ENCODE results near the gene NPFFR2. TPM values are rescaled to one million over a fixed set of nuclear protein-coding genes. Genes with fewer than 3 reads are reported as not detected.

The NPFFR2 gene
- total and polyA plus RNA-seq, 2 of the 13 experiments (the other 11 are each of a cell fraction or from before 2014, with no cell fraction given), result not detected

- H3K9ac ChIP-seq (ENCODE audit: insufficient read depth, low read depth, low read length), result no peak overlapping the region
- ChIA-PET POLR2A (no interaction called here), CTCF (ENCODE audit: low intra/inter-chr PET ratio, low total read pairs) (no interaction called here)
- H4K20me1 ChIP-seq (ENCODE audit: insufficient read depth, low read length), result no peaks in the 10 kb centered on the region
- ATAC-seq (no peak), DNase-seq (ENCODE audit: low spot score) (no peak), FAIRE-seq (no peak)
- in situ Hi-C loops (cut with HindIII; ENCODE audit: extremely low pct_ligation_motif_present, low pct_unique_long_range_greater_than_20kb) (no loop called here), intact Hi-C loops (cut with micrococcal nuclease; ENCODE audit: unreplicated experiment) (no loop called here)
- TF ChIP-seq ZKSCAN5 (CRISPR knock-in tag; IDR thresholded peaks at IDR 0.05), result no peak
- TF ChIP-seq ISX (CRISPR knock-in tag; conservative IDR thresholded peaks at IDR 0.05), result no peak
- TF ChIP-seq ZNF550 (CRISPR knock-in tag; IDR thresholded peaks at IDR 0.05; ENCODE audit: borderline replicate concordance), result no peak
- no peak for TF ChIP-seq ZNF3 (CRISPR knock-in tag; IDR thresholded peaks at IDR 0.05)
- TF ChIP-seq ZNF816 (CRISPR knock-in tag; IDR thresholded peaks at IDR 0.05; ENCODE audit: borderline replicate concordance), result no peak
- TF ChIP-seq FOXK1 (CRISPR knock-in tag; IDR thresholded peaks at IDR 0.05; ENCODE audit: borderline replicate concordance, low read depth), result no peak
- no peak for TF ChIP-seq ZNF510 (CRISPR knock-in tag; IDR thresholded peaks at IDR 0.05; ENCODE audit: low read depth)
- no peak for TF ChIP-seq ZNF557 (CRISPR knock-in tag; IDR thresholded peaks at IDR 0.05)
- no peak for TF ChIP-seq ZNF775 (CRISPR knock-in tag; IDR thresholded peaks at IDR 0.05; ENCODE audit: borderline replicate concordance)
- TF ChIP-seq HMGA1 (CRISPR knock-in tag; conservative IDR thresholded peaks at IDR 0.05), result no peak
- no peak overlapping the region for H3K27ac ChIP-seq (ENCODE audit: extremely low read length, insufficient read depth, low read length)
- no TSS peak for BruUV-seq (replicated peaks)
- 14% methylated on average over 8 of the region's 8 CpGs for WGBS (ENCODE audit: low lambda C conversion rate)
- no peaks in the 10 kb centered on the region for H3K79me2 ChIP-seq (ENCODE audit: insufficient read depth, low read length)
- no peak overlapping the region for H2AFZ ChIP-seq (ENCODE audit: low read length)
- H3K4me1 ChIP-seq (ENCODE audit: insufficient read depth, low read length), result no peaks in the 10 kb centered on the region
- no peak overlapping the region for H3K4me3 ChIP-seq (replicated peaks in 1 of 3; ENCODE audit: insufficient read depth in 1 of 3, low read depth in 2 of 3, low read length in 3 of 3)
- no peaks in the 10 kb centered on the region for H3K27me3 ChIP-seq (ENCODE audit: control insufficient read depth in 1 of 2, insufficient read depth in 2 of 2, low read length in 2 of 2)
- peaks cover 23% of the 10 kb centered on the region for H3K9me3 ChIP-seq (ENCODE audit: low read length)
- no peak overlapping the region for H3K4me2 ChIP-seq (ENCODE audit: low read depth, low read length)
- H3K36me3 ChIP-seq (replicated peaks in 1 of 2; ENCODE audit: control insufficient read depth in 1 of 2, insufficient read depth in 2 of 2, low read length in 2 of 2), result no peaks in the 10 kb centered on the region
These were observed 162.2 kb downstream of the NPFFR2 start for GRCh38 chr4:72194046-72194445.

GRCh38 chr4:72194453-72194852 is 162.7 kb downstream of the NPFFR2 start:
- no peak overlapping the region for H3K27ac ChIP-seq (ENCODE audit: extremely low read length, insufficient read depth, low read length)
- no peaks in the 10 kb centered on the region for H3K4me1 ChIP-seq (ENCODE audit: insufficient read depth, low read length)
- CTCF ChIA-PET (ENCODE audit: low intra/inter-chr PET ratio, low total read pairs), result no interaction called here
- H3K4me3 ChIP-seq (replicated peaks in 1 of 3; ENCODE audit: insufficient read depth in 1 of 3, low read depth in 2 of 3, low read length in 3 of 3), result no peak overlapping the region
- no peak for TF ChIP-seq ATF7-NPFF (CRISPR knock-in tag; IDR thresholded peaks at IDR 0.05; ENCODE audit: low read depth)
- no peak for TF ChIP-seq ZIK1 (CRISPR knock-in tag; IDR thresholded peaks at IDR 0.05; ENCODE audit: borderline replicate concordance, low read depth)
- no peaks in the 10 kb centered on the region for H4K20me1 ChIP-seq (ENCODE audit: insufficient read depth, low read length)
- H3K4me2 ChIP-seq (ENCODE audit: low read depth, low read length), result no peak overlapping the region
- H3K79me2 ChIP-seq (ENCODE audit: insufficient read depth, low read length), result no peaks in the 10 kb centered on the region
- DNase-seq (ENCODE audit: low spot score), result no peak
- 0% methylated on average over 1 of the region's 1 CpG for WGBS (ENCODE audit: low lambda C conversion rate)
- peaks cover 24% of the 10 kb centered on the region for H3K9me3 ChIP-seq (ENCODE audit: low read length)
- POLR2A ChIA-PET, result no interaction called here
- no peak overlapping the region for H2AFZ ChIP-seq (ENCODE audit: low read length)
- intact Hi-C loops (cut with micrococcal nuclease; ENCODE audit: unreplicated experiment), result no loop called here
- FAIRE-seq, result no peak
- no peak for ATAC-seq
- no peak overlapping the region for H3K9ac ChIP-seq (ENCODE audit: insufficient read depth, low read depth, low read length)
- BruUV-seq (replicated peaks), result no TSS peak
- no peaks in the 10 kb centered on the region for H3K27me3 ChIP-seq (ENCODE audit: control insufficient read depth in 1 of 2, insufficient read depth in 2 of 2, low read length in 2 of 2)
- no peaks in the 10 kb centered on the region for H3K36me3 ChIP-seq (replicated peaks in 1 of 2; ENCODE audit: control insufficient read depth in 1 of 2, insufficient read depth in 2 of 2, low read length in 2 of 2)
- in situ Hi-C loops (cut with HindIII; ENCODE audit: extremely low pct_ligation_motif_present, low pct_unique_long_range_greater_than_20kb), result no loop called here

Other genes with a start within 250 kb of the NPFFR2 start
- 0.35 TPM in 1 of 2 replicates, not detected in the other for gene GC, start 247.9 kb upstream of the NPFFR2 start, total RNA-seq (2016; rRNA removed; fragmentation: Illumina TruSeq; extraction: Trizol)
- 0.18 TPM in 2 replicates for gene GC, start 247.9 kb upstream of the NPFFR2 start, polyA plus RNA-seq (2011; rRNA removed)